GM21515 (cell line): Measurements from ENCODE around the gene KPNA2.

Experiments used
- ATAC-seq: cut with Tn5 transposase; IDR thresholded peaks from one replicate; pipeline ENCODE4 v1.9.1; 2021; ENCODE audit not compliant: unreplicated experiment

Gene KPNA2

GRCh38 chr17:68095205-68095811, 59.8 kb downstream of the KPNA2 start:
- ATAC-seq = no peak

GRCh38 chr17:68096111-68096510, 60.6 kb downstream of the KPNA2 start:
- no peak for ATAC-seq
